Activated CD8-positive, alpha-beta memory T cell treated with anti-CD3 and anti-CD28 coated beads for 1 hour (primary cell): ENCODE results near the gene COX19.
A peak's percentile ranks its signal among the peaks of the same experiment; 100 is the strongest.
"Not testable (repeated sequence)": the region's sequence is repeated elsewhere in the genome, so short reads cannot be mapped to it uniquely, and the experiment has no call there.

Experiments used
- DNase-seq, 2 donors: peaks; one replicate each; pipeline ENCODE4 v3.0.0-alpha.2; 2020; ENCODE audit warnings: low read depth in 1 of 2; ENCODE audit errors: extremely low read depth in 1 of 2

Gene COX19

DNA sequence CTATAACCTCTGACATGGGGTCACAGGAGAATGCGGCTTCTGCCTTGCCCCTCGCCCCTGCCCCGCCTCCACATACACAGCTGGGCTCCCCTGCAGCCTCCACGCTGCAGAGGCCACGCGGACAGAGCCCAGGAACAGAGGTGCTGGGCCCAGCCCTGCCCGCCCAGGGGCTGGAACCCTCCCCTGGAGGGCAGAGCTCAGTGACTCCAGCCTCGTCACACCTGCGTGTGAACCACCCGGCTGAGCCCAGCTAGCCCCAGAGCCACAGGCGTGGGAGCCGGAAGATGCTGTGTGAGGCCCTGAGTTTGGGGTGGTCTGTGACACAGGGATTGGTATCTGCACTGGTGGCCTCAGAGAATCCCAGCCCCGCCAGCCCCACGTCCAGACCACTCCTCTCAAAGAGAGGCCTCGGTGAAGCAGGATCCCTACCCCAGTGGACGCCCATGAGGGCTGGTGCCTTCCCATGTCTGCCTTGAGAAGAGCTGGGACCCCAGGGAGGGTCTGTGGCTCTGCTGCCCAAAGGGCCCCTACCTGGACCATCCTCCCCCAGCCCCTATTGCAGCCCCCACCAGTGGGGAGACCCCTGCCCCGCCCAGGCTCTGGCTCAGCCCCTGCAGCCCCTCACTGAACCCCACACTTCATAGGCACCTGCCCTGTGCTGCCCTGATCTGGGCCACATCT is 12.8 kb downstream of the COX19 start:
- DNase-seq = no peak

DNA sequence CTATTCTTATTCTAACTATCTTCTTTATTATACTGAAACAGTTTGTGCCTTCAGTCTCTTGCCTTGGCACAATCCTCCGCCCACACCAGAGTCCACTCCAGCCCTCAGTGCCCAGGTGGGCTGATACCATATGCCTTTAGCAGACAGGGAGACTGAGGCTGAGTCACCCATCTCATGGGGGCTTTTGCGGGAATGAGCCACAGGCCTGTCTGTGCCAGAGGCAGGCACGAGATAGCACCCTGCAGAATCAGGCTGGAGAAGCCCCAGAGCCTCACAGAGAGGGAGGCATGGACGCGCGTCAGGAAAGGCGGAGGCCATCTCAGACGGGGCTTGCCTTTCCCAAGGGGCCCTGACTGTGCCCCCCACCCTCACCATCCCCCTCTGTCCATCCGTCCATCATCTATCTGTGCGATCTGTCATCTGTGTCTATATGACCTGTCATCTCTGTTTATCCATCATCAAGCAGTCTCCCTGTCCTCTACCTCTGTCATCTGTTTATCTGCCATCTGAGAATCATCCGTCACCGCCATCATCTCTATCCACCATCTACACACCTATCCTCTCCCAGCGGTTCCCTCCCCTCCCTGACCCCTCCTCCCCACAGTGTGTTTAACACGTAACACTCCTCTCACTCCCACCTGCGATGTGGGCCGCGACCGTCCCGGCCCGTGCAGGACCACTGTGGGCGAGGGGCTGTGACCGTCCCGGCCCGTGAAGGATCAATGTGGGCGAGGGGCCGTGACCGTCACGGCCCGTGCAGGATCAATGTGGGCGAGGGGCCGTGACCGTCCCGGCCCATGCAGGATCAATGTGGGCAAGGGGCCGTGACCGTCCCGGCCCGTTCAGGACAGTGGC is 13.6 kb downstream of the COX19 start:
- no peak for DNase-seq

DNA sequence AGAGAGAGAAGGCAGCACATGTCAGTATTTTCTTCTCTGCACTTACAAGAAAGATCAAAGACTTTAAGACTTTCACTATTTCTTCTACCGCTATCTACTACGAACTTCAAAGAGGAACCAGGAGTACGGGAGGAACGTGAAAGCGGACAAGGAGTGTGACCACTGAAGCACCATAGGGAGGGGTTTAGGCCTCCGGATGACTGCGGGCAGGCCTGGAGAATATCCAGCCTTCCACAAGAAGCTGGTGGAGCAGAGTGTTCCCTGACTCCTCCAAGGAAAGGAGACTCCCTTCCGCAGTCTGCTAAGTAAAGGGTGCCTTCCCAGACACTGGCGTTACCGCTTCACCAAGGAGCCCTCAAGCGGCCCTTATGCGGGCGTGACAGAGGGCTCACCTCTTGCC is 14.4 kb downstream of the COX19 start:
- not testable (repeated sequence) for DNase-seq

DNA sequence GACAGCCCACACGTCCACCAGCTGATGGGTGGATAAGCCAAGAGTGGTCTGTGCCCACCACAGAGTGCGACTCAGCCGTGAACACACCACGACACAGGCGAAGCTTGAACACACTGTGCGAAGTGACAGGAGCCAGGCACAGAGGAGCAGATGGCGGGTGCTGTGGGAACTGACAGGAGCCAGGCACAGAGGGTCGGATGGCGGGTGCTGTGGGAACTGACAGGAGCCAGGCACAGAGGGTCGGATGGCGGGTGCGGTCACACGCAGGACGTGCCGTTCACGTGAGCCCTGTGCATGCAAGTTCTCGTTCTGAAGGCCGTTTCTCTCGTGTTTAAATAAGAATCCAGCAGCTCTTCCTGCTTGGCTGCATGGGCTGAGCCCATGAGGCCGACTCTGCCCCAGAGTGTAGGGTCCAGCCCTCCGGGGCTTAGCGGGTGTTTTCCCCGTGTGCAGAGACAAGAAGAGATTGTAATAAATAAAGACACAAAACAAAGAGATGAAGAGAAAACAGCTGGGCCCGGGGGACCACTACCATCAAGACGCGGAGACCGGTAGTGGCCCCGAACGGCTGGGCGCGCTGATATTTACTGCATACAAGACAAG is 15.0 kb downstream of the COX19 start:
- no peak for DNase-seq

DNA sequence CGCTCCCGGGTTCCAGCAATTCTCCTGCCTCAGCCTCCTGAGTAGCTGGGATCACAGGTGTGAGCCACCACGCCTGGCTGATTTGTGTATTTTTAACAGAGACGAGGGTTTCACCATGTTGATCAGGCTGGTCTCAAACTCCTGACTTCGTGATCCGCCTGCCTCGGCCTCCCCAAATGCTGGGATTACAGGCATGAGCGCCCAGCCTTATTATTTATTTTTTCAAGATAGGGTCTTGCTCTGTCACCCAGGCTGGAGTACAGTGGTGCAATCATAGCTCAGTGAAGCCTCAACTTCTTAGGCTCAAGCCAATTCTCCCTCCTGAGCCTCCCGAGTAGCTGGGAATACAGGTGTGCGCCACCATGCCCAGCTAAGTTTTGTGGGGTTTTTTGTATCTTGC is 15.6 kb downstream of the COX19 start:
- not testable (repeated sequence) for DNase-seq

DNA sequence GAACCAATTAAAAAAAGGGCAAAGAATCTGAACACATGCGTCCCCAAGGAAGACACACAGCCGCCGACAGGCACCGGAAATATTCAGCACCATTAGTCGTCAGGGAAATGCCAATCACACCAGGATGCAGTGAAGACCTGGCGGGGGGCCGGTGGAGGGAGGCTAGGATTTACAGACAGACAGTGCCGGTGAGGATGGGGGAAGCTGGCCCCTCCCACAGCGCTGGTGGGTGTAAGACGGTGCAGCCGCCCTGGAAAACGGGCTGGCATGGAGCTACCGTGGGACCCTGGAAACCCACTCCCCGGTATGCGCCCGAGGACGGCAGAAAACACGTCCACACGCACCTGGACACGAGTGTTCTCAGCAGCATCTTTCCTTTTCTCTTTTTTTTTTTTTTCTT is 16.1 kb downstream of the COX19 start:
- no peak for DNase-seq

DNA sequence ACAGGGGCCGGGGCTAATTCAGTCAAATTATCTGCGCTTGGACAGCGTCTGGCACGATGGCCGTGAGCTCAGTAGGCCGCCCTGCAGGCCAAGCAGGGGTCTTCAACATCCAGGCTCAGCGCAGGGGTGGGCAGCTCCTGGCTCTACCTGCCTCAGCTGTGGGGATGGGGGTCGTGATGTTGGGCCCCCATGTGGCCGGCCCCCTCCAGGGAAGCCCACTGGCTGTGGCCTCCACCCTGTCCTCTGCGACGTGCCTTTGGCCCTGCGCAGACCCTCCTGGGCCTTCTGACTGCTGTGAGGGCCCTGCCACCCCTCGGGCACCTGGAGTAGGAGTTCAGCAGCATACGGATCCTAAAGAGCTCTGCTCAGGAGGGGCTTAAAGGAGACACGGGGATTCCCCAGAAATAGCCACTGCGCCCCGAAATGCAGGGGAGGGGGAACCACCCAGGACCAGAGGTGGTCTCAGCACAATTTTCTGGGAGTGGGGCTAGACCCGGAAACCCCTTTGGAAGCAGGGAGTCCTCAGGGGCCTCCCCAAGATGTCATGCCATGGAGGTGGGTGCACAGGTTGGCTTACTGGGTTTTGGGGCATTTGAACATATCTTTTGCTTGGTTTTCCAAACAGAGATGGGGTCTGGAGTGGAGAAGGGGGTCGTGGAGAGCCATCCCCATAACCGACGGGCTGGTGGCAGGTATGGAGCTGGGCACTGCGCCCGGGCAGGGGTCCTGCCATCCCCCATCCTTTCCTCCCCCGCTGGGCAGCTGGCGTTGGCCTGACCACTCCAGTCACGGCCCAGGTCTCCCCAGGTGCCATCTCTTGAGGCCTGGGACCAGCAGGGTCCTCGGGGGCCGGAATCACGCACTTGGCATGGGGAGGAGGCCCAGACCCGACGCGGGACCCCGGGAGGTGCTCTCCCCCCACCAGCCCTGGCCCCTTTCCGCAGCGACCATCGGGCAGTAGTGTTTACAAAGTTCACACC is 16.8 kb downstream of the COX19 start:
- DNase-seq = no peak

DNA sequence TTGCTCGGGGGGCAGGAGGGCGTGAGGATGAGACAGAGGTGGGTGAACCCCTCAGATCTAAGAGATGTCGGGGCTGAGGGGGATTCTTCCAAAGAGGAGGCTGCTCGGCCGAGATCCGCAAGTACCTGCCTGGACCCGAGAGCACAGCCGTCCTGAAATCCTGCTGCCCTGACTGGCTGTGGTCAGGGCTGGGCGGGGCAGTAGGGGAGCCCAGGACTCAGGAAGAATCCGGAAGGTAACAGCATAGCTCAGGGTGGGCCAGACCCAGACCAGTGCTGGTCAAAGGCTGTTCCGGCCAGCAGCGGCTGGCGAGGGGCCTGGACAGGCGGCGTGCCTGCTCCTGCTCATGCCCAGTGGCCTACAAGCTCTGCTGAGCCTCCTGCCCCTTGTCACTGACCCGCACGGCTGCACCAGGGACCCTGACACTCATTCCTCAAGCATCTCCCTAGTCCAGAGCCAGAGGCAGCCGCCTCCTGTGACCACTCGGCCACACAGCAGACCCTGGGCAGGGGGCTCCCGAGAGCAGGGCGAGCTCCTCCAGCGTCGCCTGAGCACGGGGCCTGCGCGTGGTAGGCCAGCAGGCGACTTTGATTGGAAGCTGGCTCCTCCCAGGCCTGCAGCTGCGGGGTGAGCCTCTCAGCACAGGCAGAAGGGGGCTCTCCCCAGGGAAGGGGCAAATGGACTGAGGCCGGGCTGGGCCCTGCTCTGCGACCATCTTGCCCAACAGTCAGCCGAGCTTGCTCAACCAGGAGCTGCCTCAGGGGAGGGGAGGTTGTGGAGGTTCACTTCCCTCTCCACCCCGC is 17.7 kb downstream of the COX19 start:
- no peak for DNase-seq

DNA sequence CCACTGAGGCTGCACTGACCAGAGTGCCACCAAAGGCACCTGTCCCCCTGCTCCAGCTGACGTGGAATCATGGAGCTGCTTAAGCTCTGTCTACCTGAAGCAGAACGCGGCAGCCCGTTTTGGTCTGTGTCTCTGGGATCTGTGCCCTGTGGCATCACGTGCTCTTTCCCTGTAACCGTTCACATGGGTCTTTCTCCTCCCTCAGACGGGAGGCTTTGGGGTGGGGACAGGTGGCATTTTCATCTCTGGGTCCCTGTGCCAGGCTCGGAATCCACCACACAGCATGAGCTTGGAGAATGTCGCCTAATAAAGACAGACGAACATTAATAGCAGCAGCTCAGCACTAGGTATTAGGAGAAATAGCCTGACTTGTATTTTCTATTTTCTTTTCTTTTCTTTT is 19.3 kb downstream of the COX19 start:
- no peak for DNase-seq

DNA sequence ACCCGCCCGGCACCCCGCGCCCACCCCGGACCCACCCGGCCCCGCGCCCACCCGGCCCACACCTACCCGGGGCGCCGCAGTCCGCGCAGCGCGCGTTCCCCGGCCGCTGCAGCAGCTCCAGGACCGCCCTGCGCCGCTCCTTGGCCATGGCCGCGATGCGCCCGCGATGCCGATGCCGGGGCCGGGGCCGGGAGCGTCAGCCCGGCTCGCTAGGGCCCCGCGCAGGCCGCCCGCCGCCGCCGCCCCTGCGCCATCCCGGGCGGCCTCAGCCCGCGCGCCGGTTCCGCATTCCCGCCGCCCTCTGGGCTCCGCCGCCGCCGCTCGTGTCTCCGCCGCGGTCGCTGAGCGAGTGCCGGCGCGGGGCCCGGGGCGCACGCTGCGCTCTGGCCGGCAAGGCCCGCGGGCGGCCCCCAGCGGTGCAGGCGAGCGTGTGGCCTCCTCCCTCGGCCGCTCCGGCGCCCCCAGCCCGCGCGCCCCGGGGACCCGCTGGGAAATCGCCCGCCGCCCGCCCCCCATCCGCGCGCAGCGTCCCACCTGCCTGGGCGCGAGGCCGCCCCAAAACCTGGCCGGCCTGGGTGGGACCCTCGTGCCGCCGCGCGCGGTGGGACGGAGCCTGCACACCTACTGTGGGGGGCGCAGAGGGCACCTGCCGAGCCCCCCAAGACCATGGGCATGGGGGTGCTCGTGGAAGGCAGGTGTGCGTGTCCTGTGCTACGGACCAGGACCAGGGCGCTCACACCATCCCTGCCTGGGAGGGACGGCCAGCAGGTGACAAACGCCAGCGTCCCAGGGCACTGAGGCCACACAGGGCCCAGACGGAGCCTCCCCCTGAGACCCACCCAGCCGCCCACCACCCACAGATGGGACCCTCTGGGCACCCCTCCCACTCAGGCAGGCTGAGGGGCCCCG is 20.8 kb downstream of the COX19 start, which contains the start of gene ADAP1:
Gene ADAP1 (minus strand): TSS at position 351 of the 909 bp plus-strand sequence. CDS start 203 bp downstream, at position 148.
- peak in 1 of 2 donors; percentile 36 for DNase-seq

DNA sequence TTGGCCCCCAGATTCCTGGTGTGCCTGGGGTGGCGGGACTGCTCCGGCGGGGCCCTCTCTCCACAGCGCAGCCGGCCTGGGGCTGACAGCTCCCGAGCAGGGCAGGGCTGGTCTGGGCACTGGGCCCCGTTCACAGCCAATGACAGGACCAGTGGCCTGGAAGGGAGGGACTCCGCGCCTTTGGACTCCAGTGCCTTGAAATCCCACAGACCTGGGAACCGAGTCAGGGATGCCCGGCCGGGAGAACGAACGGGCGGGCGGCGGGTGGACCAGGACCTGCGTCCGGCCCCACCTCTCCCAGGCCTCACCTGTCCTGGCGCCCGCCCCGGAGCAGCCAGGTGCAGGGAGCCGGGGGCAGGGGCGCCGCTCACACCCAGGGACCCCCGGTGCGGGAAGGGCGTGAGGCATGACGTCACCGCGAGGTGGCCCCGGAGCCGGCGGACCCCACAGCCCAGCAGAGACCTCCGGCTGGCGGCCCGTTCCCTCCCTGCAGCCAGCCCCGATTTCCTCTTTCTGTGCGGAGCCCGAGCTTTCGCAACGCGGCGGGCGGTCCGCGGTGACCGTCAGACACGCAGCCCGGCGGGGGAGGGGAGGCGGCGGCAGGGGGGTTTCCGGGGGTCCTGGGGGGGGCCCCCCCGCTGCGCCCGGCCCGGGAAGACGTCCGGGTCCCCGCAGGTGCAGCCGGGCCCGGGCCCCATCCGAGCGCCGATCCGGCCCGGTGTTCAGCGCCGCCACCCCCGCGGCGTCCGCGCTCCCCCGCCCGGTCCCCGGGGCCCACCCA is 21.6 kb downstream of the COX19 start:
- DNase-seq = no peak

DNA sequence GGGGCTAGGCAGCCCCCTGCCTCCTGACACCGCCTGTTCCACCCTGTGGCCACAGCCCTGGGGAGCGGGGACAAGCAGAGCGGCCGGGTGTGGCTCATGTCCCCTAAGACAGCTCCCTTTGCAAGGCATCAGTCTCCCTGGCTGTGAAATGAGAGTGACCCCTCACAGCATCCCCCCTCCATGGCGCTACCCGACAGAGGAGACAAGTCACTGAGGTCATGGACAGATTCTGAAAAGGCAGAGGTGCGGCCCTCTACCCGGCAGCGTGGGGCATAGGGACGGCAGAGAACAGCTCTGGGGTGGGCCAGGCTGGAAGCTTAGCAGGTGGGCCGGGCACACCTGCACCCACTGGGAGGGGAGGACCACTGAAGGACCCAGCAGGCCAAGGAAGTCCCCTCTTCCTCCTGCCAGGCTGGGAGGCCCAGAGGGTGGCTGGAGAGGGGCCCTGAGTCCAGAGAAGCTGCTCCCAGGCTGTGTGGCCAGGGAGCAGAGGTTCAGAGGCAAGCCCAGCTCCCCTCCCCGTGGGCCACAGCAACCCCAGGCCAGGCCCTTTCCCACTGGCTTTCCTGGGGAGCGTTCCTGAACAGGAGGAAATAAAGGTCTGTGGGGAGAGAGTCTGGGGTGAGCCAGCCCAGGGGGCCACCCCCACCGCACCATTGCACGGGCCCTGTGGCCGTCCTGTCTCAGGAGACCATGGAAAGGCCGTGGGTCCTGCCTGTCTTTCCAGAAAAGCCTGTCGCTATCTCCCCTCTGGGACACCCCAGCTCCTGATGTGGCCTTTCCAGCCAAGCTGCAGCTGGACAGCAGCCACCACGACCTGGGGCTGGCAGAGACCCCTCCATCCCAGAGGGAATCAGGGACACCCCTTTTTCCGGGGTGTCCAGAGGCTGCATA is 22.6 kb downstream of the COX19 start:
- DNase-seq = no peak

DNA sequence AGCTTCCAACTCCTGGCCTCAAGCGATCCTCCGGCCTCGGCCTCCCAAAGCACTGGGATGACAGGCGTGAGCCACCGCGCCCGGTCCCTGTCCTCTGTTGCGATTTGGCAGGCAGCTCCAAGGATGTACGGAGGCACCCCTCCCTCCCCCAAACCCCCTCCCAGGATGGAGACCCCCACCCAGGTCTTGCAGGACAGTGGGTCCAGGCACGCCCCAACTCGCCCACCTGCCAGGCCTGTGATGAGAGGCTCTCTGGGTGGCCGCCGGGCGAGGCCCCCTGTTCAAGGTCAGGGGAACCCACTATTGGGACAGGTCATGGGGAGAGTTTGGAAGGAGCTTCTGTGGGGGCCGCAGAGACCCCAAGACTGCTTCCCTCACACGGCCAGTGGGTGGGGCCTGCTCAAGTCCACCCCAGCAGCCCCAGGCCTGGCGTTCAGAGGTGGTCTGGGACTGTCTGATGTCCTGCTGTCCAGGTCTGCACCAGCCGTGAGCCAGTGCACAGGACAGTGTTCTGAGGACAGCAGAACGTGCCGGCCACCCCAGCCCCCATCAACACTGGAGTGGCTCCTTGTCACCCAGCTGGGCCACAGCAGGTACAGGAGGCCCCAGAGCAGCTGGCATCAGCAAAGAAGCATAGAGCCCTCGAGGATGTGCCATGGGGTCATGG is 23.3 kb downstream of the COX19 start:
- no peak for DNase-seq

DNA sequence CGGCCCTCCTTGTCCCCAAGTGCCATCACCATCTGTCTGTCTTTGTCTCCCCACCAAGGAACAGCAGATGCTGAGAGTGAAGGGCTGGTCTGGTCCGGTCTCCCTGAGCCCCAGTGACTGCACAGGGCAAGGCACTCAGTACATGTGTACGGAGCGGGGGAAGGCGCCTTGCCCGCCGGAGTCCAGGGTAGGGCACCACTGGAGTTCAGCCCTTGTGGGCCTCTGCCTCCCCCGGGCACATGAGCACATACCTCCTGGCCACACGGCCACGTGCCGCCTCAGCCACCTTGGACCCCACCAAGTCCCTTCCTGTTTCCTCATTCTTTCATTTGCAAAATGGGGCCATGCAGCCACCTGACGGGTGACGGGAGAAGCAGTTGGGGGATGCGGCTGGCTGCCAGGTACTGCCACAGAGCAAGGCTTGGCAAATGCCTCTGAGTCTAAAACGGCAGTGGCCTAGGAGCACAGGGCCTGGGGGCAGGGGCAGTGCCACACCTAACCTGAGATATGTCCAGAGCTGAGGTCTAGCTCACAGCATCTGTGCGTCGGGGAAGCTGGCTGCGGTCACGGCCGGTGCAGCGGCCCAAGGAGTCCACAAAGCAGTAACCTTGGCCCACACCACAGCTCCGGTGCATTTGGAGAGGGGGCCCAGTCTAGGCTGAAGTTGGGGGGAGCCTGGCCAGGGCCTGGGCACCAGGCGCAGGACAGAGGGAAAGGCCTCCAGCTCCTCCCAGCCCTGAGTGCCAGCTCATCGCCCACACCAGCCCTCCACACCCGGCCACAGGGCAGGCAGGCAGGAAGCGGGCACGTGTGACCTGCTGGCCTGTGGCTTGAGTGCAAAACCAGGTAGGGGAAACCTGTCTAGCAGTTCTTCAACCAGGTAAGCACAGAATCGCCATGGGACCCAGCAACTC is 26.1 kb downstream of the COX19 start:
- DNase-seq = no peak

DNA sequence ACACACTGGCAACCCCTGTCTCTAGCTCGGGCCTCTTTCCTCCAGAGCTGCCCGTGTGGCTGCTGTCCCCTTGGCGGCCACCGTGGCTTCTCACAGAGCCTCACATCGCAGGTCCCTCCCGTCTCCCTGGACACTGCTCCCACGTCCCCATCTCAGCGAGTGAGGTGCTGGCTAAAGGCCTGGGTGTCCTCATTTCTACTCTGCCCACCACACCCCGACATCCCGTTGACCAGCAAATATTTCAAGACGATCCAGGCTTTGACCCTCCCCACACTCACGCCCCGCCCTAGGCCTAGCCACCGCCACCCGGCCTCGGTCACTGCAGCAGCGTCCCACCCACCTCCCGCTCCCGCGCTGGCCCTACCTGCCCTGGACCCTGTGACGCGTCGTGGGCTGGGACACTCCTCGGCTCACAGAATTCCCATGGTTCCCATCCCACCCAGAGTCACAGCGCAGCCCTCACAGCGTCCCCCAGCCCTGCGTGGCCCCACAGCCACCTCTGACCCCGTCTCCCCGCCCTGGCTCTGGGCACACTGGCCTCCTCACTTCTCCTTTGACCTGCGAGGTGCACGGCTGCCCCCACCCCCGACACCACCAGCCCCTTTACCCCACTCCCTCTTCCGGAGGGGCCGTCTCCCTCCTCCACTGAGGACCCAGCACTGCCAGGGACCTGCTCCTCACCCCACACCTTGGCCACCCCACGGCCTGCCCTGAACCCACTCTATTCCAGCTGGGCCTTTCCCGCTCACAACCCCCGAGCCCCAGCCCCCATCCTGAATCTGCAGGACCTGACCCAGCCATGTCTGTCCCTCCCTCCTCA is 27.7 kb downstream of the COX19 start:
- DNase-seq = no peak
